ENCODE results near the gene KMT5C.

KMT5C gene

GRCh38 chr19:55340784-55341147 is 1.1 kb downstream of the KMT5C start (continued):
- TF ChIP-seq INSM2 (tag by site-specific recombination; IDR thresholded peaks at IDR 0.05) (no peak), SP2 (tag by site-specific recombination; IDR thresholded peaks at IDR 0.05) (no peak), ZFP41 (tag by site-specific recombination; IDR thresholded peaks at IDR 0.05; ENCODE audit: borderline replicate concordance) (no peak), SETDB1 (IDR thresholded peaks at IDR 0.05; ENCODE audit: insufficient read length, low read length) (no peak), ZBTB11 (tag by site-specific recombination; conservative IDR thresholded peaks at IDR 0.05; ENCODE audit: low read depth) (no peak), ZBTB26 (tag by site-specific recombination; optimal IDR thresholded peaks at IDR 0.05) (peak; percentile 38), ZNF518A (tag by site-specific recombination; conservative IDR thresholded peaks at IDR 0.05; ENCODE audit: low read depth) (no peak), ZFP69B (tag by site-specific recombination; IDR thresholded peaks at IDR 0.05) (no peak), ZNF645 (tag by site-specific recombination; IDR thresholded peaks at IDR 0.05) (no peak), ZNF701 (tag by site-specific recombination; IDR thresholded peaks at IDR 0.05) (no peak), SCRT1 (tag by site-specific recombination; IDR thresholded peaks at IDR 0.05; ENCODE audit: borderline replicate concordance) (no peak), ZXDB (tag by site-specific recombination; IDR thresholded peaks at IDR 0.05) (no peak), ZNF548 (tag by site-specific recombination; IDR thresholded peaks at IDR 0.05) (no peak), ZNF174 (tag by site-specific recombination; IDR thresholded peaks at IDR 0.05) (no peak), ZNF114 (tag by site-specific recombination; IDR thresholded peaks at IDR 0.05) (no peak), RBAK (tag by site-specific recombination; IDR thresholded peaks at IDR 0.05) (no peak), ZNF274 (IDR thresholded peaks at IDR 0.05; ENCODE audit: low read length) (no peak), ZNF274 (tag by site-specific recombination; IDR thresholded peaks at IDR 0.05; ENCODE audit: borderline replicate concordance) (no peak), ZNF558 (tag by site-specific recombination; IDR thresholded peaks at IDR 0.05) (no peak), HOXD13 (CRISPR knock-in tag; IDR thresholded peaks at IDR 0.05; ENCODE audit: borderline replicate concordance) (no peak), ZNF692 (tag by site-specific recombination; IDR thresholded peaks at IDR 0.05) (no peak; the same call in 1 of the 2 replicates), ZNF404 (tag by site-specific recombination; IDR thresholded peaks at IDR 0.05) (no peak), ZNF398 (tag by site-specific recombination; IDR thresholded peaks at IDR 0.05) (no peak), GLI4 (tag by site-specific recombination; IDR thresholded peaks at IDR 0.05) (no peak)
